Esophagus (tissue), 2 donors: ENCODE data around the gene OR52N1. TPM values are rescaled to one million over a fixed set of nuclear protein-coding genes. Genes with fewer than 3 reads are reported as not detected.

Experiments used
- H3K27ac ChIP-seq, 2 donors: one replicate each; pipeline ENCODE4 v1.5.1; 2013; ENCODE audit warnings: low read depth in 2 of 2, mild to moderate bottlenecking in 2 of 2, inconsistent platforms in 1 of 2, low read length in 1 of 2, moderate library complexity in 1 of 2
- H3K27me3 ChIP-seq, 2 donors: one replicate each; pipeline ENCODE4 v1.6.1; 2013; ENCODE audit warnings: low read length in 2 of 2, control low read depth in 1 of 2, mild to moderate bottlenecking in 1 of 2; ENCODE audit not compliant: insufficient read depth in 2 of 2, control insufficient read depth in 1 of 2
- H3K36me3 ChIP-seq, 2 donors: one replicate each; pipeline ENCODE4 v1.6.1; 2013; ENCODE audit warnings: low read length in 1 of 2; ENCODE audit not compliant: control insufficient read depth in 2 of 2, insufficient read depth in 2 of 2
- H3K4me1 ChIP-seq, 2 donors: one replicate each; pipeline ENCODE4 v1.6.1; 2013; ENCODE audit warnings: low read length in 1 of 2; ENCODE audit not compliant: control insufficient read depth in 2 of 2, insufficient read depth in 2 of 2
- H3K4me3 ChIP-seq, 2 donors: one replicate each; pipeline ENCODE4 v1.5.1; 2013; ENCODE audit warnings: low read length in 2 of 2, mild to moderate bottlenecking in 2 of 2, low read depth in 1 of 2, moderate library complexity in 1 of 2
- H3K9me3 ChIP-seq, 2 donors: one replicate each; pipeline ENCODE4 v1.6.1; 2013; ENCODE audit warnings: mild to moderate bottlenecking in 2 of 2, low read depth in 1 of 2, low read length in 1 of 2, moderate library complexity in 1 of 2; ENCODE audit not compliant: control insufficient read depth in 2 of 2, insufficient read depth in 1 of 2
- polyA plus RNA-seq, 2 donors: library from polyadenylated mRNA; stranded (reverse); fragments of 200-250 nt; gene quantifications; one replicate each; pipeline ENCODE4 v1.2.3, GENCODE V29; 2013
- donor health status: healthy with polysubstance abuse.
- donor health status: Bipolar disorder and iron deficiency.

OR52N1 gene
- polyA plus RNA-seq, 2 donors = not detected

DNA sequence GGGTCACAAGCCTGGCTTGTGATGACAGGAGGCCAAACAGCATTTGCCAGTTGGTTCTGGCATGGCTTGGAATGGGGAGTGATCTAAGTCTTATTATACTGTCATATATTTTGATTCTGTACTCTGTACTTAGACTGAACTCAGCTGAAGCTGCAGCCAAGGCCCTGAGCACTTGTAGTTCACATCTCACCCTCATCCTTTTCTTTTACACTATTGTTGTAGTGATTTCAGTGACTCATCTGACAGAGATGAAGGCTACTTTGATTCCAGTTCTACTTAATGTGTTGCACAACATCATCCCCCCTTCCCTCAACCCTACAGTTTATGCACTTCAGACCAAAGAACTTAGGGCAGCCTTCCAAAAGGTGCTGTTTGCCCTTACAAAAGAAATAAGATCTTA lies 54.0 kb downstream of the OR52N1 start:
- H3K27ac ChIP-seq = no peak overlapping the region
- H3K4me1 ChIP-seq = no peaks in the 10 kb centered on the region
- no peaks in the 10 kb centered on the region for H3K36me3 ChIP-seq
- peaks cover 4% of the 10 kb centered on the region in 2 donors for H3K9me3 ChIP-seq
- no peak overlapping the region for H3K4me3 ChIP-seq
- H3K27me3 ChIP-seq = no peaks in the 10 kb centered on the region

Other genes starting within 250 kb of the OR52N1 start
- gene OR52H1, start 242.7 kb downstream of the OR52N1 start, polyA plus RNA-seq = not detected
- not detected for gene OR52B6, start 210.4 kb downstream of the OR52N1 start, polyA plus RNA-seq
- 1 to 10 TPM; 4.9 to 5.2 TPM for gene TRIM6, start 194.6 kb downstream of the OR52N1 start, polyA plus RNA-seq
- gene TRIM34, start 166.3 kb downstream of the OR52N1 start, polyA plus RNA-seq = 1 to 10 TPM; 2.5 to 2.6 TPM
- gene TRIM5, start 106.2 kb downstream of the OR52N1 start, polyA plus RNA-seq = 1 to 10 TPM; 5.8 to 6.7 TPM
- 10 to 100 TPM; 13.4 to 18.3 TPM for gene TRIM22, start 101.5 kb downstream of the OR52N1 start, polyA plus RNA-seq
- not detected for gene OR56B1, start 54.8 kb downstream of the OR52N1 start, polyA plus RNA-seq
- under 1 TPM in 1 of 2 donors, not detected in 1; 0.04 TPM for gene OR52N4, start 37.0 kb downstream of the OR52N1 start, polyA plus RNA-seq
- not detected for gene OR52N5, start 7.9 kb downstream of the OR52N1 start, polyA plus RNA-seq
- not detected for gene OR52N2, start 17.7 kb upstream of the OR52N1 start, polyA plus RNA-seq
- not detected for gene OR52E6, start 50.6 kb upstream of the OR52N1 start, polyA plus RNA-seq
- gene OR52E8, start 66.4 kb upstream of the OR52N1 start, polyA plus RNA-seq = not detected
- not detected for gene OR52E4, start 89.4 kb upstream of the OR52N1 start, polyA plus RNA-seq
- gene OR52E5, start 101.9 kb upstream of the OR52N1 start, polyA plus RNA-seq = not detected
- gene OR56A3, start 151.0 kb upstream of the OR52N1 start, polyA plus RNA-seq = not detected
- not detected for gene OR56A5, start 177.2 kb upstream of the OR52N1 start, polyA plus RNA-seq
- not detected for gene OR52L1, start 195.7 kb upstream of the OR52N1 start, polyA plus RNA-seq
- gene OR56A4, start 215.7 kb upstream of the OR52N1 start, polyA plus RNA-seq = not detected
- not detected for gene OR56A1, start 239.5 kb upstream of the OR52N1 start, polyA plus RNA-seq